GM20000 (cell line): ENCODE measurements around the gene OR5K1.

ENCODE experiments used
- DNase-seq: peaks from one replicate; pipeline ENCODE4 v3.0.0; 2012; ENCODE audit warnings: low spot score
- TF ChIP-seq, protein P1 (sequence below): IDR thresholded peaks from 2 replicates; pipeline ENCODE4 v1.5.1; 2012; ENCODE audit warnings: mild to moderate bottlenecking, control low read depth; ENCODE audit errors: extremely low read depth, missing control alignments

Gene OR5K1

DNA sequence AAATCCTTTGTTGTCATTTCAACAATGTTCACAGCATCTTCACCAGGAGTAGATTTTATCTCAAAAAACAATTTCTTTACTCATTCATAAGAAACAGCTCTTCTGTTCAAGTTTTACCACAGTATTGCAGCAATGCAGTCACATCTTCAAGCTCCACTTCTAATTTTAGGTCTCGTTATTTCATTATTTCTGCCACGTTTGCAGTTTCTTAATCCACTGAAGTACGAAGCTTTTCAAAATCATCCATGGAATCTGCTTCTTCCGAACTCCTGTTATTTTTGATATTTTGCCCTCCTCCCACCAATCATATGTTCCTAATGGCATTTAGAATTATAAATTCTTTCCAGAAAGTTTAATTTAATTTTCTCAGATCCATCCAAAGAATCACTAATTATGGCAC lies 12.6 kb upstream of the OR5K1 start:
- TF ChIP-seq, protein P1, sequence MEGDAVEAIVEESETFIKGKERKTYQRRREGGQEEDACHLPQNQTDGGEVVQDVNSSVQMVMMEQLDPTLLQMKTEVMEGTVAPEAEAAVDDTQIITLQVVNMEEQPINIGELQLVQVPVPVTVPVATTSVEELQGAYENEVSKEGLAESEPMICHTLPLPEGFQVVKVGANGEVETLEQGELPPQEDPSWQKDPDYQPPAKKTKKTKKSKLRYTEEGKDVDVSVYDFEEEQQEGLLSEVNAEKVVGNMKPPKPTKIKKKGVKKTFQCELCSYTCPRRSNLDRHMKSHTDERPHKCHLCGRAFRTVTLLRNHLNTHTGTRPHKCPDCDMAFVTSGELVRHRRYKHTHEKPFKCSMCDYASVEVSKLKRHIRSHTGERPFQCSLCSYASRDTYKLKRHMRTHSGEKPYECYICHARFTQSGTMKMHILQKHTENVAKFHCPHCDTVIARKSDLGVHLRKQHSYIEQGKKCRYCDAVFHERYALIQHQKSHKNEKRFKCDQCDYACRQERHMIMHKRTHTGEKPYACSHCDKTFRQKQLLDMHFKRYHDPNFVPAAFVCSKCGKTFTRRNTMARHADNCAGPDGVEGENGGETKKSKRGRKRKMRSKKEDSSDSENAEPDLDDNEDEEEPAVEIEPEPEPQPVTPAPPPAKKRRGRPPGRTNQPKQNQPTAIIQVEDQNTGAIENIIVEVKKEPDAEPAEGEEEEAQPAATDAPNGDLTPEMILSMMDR: no peak
- DNase-seq: no peak

DNA sequence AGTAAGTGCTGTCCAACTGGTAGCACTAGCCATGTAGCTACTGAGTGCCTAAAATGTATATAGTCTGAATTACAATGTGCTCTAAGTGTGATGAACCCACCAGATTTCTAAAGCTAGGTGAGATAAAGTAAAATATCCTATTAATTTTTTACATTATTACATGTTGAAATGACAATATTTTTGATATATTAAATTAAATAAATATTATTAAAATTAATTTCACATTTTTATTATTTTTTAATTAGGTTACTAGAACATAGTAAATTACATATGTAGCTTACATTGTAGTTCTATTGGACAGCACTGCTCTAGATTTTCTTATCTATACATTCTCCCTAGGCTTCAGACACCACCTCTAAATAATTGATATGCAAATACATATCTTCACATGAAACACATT lies 9.2 kb upstream of the OR5K1 start:
- TF ChIP-seq, protein P1: no peak
- no peak for DNase-seq

DNA sequence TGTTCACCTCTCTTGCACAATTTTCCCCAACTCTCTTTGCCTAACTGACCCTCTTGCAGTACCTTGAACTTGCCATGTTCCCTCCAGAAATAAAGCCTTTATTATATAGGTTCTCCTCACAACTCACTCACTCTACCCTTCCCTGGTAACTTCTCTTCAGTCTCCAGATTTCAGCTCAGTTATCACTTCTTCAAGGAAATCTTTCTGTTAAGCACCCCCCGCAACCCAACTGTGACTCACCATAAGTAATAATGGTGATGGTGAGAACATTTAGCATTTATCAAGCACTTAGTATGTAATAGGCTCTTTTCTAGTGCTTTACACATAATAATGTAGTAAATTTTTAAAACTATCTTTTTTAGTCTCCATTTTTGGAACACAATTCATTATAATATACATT lies 8.1 kb upstream of the OR5K1 start:
- no peak for DNase-seq
- TF ChIP-seq, protein P1: no peak

DNA sequence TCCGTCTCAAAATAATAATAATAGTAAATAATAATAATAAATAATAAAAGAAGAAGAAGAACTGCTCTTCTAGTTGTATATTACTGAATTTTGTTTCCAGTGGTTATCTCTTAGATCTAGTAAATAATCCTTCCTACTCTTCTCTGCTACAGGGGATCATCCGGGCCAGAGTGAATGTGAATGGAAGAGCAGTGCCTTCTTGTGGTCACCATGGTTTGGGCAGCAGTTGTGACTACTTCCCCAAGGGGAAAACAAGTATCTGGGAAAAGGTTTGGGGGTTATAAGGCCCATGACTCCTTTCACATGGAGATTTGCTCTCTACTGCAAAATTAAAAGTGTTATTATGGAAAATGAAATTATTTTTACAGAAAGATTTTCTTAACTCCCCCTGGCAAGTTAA lies 5.5 kb upstream of the OR5K1 start:
- no peak for DNase-seq
- TF ChIP-seq, protein P1: no peak

DNA sequence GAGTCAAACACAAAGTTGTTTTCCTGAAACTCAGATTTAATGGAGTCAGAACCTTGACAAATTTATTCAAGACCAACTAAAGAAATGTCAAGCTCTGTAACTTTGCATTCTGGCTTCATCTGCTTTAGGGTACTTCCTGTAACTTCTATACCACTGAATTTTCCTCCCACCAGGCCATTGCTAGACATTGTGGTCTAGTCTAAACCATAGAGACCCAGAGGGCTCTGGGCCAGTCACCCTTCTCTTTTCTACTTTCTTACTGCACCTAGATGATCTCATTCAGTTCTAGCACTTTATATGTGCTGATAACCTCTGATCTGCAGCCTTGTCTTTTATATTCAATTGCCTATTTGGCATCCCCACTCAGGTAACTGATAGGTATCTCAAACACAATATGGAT lies 2.8 kb upstream of the OR5K1 start:
- DNase-seq: no peak
- TF ChIP-seq, protein P1: no peak

DNA sequence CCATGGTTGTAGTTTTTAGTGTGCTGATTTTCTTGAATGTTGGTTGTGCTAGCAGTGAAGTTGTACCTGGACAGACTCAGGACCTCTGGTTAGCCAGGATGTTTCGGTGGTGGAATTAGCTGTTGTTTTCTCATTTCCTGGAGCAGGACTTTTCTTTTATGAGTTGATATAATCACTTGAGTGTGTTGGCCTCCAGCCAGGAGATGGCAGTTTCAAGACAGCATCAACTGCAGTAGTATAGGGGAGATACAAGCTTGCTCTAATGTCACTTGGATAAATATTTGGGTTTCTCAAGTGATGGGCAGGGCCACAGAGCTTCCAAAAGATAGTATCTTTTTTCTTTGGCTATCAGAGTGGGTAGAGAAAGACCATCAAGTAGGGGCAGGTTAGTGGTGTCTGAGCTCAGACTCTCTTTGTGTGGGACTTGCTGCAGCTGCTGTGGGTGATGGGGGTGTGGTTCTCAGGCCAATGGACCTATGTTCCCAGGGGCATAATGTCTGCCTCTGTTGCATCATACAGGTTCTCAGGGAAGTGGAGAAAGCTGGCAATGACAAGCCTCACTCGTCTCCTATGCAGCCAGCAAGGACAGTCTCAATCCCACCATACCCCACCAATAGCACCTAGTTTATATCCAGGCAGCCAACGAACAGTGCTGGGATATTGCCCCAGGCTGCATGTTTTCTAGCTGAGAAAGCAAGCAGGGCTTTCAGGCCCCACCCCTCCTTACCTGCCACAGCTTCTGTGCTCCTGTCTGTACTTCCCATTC lies 19.9 kb downstream of the OR5K1 start:
- DNase-seq: no peak
- TF ChIP-seq, protein P1: no peak

DNA sequence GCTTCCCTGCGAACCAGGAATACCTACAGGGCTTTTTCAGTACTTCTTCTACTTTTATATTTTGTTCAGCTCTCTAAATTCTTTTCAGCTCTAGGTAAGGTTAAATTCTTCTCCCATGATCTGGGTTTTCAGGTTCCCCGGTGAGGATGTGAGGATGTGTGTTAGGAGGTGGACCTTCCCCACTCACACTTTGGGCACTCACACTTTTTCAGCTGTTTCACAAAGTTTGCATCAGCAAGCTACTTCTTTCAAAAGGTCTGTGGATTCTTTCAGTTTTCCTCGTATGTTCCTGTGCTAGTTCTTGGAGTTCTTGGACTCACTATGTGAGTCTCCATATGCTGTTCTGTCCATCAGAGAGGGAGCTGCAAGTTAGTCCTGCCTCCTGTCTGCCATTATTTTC lies 20.6 kb downstream of the OR5K1 start:
- DNase-seq: no peak
- TF ChIP-seq, protein P1: no peak
